ENCODE measurements around the gene TAOK1. TPM values are rescaled to one million over a fixed set of nuclear protein-coding genes. Genes with fewer than 3 reads are reported as not detected.

TAOK1 gene
- total RNA-seq, 1 donor from 2014 or later = 101 TPM

- no peak for DNase-seq (ENCODE audit: low read depth)
These were observed 11.7 kb upstream of the TAOK1 start for GRCh38 chr17:29378500-29378899.

- peak; percentile 72 for DNase-seq (ENCODE audit: low read depth)
These were observed 10.8 kb upstream of the TAOK1 start for GRCh38 chr17:29379084-29379991.

DNA sequence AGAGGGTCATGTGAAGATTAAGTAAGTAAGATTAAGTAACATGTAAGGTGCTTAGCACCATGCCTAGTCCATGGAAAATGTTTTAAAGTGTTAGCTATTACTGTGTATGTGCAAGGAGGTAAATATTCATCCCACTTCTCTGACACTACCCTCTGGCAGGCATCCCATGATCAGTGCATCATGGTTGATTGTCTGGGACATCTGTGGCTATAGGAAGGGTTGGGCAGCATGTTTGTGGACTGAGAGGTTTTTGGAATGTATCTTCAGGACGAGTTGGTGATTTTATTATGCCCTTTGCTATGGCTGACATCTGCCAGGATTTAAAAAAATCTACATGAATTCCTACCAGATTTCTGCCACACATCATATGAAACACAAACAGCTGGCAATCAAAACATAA is 6.5 kb upstream of the TAOK1 start:
- no peak for DNase-seq (ENCODE audit: low read depth)

GRCh38 chr17:29384901-29385300 is 5.3 kb upstream of the TAOK1 start:
- peak; percentile 46 for DNase-seq (ENCODE audit: low read depth)

DNA sequence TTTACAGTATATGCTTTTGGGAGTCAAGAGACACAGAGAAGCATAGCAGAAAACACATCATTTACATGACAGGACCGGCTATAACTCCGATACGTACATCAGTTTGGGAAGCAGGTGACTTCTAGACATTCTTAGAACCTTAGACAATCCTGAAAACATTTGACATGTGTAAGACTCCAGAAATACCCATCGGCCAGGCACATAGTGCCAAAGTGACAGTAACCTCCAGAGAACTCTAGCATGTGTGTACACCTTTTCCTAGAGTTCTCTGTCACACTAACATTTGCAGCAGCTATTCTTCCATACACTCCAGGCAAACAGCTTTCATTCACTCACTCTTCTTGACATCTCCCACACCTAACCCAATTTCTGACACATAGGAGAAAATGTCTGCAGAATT is 3.4 kb upstream of the TAOK1 start:
- no peak for DNase-seq (ENCODE audit: low read depth)

- no peak for DNase-seq (ENCODE audit: low read depth)
These were observed 1.2 kb upstream of the TAOK1 start for GRCh38 chr17:29388937-29389336.

DNA sequence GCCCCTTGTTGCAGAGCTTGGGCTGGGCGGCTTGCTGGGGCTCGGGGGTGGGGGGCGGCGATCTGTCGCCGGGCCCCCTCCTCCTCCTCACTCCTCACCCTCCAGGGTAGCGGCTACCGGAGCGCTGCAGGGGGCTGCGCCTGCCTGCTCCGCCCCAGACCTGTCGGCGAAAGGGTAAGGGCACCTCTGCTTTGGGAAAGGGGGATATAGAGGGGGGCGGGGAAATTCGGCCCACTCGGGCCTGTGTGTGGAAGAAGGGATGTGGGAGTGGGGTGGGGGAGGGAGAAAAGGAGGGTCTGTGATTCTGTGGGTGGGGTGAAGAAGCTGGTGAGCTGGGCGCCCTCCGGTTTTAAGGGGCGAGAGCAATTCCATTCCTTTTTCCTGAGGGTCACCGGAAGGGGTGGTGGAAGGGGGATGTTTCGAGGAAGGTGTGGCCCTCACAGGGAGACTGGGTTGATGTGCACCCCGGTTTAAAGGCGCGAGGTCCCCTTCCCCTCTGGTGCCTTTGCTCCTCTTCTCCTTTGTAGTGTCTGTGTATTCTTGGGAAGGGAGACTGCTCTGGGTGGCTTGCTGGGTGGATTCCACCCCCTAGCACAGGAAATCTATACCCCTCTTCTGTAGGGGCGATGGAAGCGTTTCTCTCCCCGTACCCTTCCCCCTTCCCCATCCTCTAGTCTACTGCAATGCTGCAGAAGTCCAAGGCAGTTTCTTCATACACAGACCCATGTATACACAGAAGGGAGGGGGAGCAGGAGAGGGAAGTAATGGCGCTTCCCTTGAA is 878 bp downstream of the TAOK1 start:
- DNase-seq (ENCODE audit: low read depth) = no peak

DNA sequence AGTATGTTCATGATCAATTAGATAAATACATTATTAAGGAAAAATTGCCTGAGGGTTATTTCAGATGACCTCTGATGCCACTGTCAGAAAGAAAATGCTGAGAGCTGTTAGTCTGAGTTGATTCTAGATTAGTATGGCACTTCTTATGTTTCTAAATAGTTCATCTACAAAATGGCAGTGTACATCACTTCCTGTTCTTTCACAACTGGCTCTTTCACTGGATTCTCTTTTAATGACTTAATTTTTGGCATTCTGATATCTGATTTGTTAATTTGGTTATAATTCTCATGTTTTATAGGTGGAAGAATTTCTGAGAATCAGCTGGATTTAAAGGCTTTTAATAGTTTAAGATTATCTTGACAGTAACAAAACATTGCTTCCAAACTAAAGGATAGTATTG is 3.3 kb downstream of the TAOK1 start:
- DNase-seq (ENCODE audit: low read depth) = no peak

DNA sequence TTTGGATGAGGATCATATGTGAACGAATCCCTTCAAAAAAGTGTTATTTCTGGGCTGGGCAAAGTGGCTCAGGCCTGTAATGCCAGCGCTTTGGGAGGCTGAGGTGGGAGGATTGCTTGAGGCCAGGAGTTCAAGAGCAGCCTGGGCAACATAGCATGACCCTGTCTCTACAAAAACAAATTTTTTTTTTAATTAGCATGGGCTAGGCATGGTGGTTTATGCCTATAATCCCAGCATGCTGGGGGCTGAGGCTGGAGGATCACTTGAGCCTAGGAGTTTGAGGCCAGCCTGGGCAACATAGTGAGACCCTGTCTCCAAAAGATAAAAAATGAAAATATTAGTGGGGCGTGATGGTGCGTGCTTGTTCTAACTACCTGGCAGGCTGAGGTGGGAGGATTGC is 4.6 kb downstream of the TAOK1 start:
- no peak for DNase-seq (ENCODE audit: low read depth)

DNA sequence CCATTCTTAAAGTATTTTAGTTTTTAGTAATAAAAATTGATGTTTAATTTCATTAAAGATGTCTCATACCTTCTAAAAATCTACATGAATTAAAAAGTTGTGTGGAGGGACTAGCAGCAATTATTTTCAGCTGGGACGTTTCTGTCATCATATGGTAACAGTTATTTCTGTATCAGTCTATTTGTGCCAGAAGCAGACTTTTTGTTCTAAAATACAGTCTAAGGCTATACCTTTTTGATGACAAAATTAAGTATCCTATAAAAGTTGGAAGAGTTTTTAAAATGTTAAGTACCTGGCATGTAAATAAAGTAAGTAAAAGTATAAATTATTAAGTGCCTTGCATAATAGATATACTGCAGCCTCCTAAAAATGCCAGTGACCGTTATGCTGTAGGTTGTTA is 5.9 kb downstream of the TAOK1 start:
- no peak for DNase-seq (ENCODE audit: low read depth)

GRCh38 chr17:29399634-29400033 is 9.5 kb downstream of the TAOK1 start:
- DNase-seq (ENCODE audit: low read depth) = no peak

DNA sequence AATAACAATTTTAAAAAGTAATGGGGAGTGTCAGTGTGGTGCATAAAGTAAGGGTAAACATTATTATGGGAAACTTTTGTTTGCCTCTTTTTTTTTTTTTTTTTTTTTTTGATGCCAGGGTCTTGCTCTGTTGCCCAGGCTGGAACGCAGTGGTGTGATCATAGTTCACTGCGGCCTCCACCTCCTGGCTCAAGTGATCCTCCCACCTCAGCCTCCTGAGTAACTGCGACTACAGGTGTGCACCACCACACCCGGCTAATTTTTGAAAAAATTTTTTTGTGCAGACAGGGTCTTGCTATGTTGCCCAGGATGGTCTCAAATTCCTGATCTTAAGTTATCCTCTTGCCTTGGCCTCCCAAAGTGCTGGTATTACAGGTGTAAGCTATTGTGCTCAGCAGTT is 10.7 kb downstream of the TAOK1 start:
- DNase-seq (ENCODE audit: low read depth) = no peak

DNA sequence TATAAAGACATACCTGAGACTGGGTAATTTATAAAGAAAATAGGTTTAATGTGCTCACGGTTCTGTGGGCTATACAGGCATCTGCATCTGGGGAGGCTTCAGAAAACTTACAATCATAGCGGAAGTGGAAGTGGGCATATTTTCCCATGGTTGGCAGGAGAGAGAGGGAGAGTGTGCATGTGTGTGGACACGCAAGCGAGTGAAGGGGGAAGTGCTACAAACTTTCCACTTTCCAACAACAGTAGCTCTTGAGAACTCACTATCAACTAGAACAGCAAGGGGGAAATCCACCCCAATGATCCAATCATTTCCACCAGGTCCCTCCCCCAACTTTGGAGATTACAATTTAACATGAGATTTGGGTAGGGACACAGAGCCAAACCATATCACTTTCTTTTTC is 11.1 kb downstream of the TAOK1 start:
- no peak for DNase-seq (ENCODE audit: low read depth)

- DNase-seq (ENCODE audit: low read depth) = no peak
These were observed 17.7 kb downstream of the TAOK1 start for GRCh38 chr17:29407856-29408255.

GRCh38 chr17:29409963-29410362 is 19.8 kb downstream of the TAOK1 start:
- DNase-seq (ENCODE audit: low read depth) = no peak

GRCh38 chr17:29412780-29413565 is 22.8 kb downstream of the TAOK1 start:
- peak; percentile 73 for DNase-seq (ENCODE audit: low read depth)

GRCh38 chr17:29420128-29420527 is 30.0 kb downstream of the TAOK1 start:
- DNase-seq (ENCODE audit: low read depth) = no peak

- no peak for DNase-seq (ENCODE audit: low read depth)
These were observed 40.1 kb downstream of the TAOK1 start for GRCh38 chr17:29430275-29430674.

DNA sequence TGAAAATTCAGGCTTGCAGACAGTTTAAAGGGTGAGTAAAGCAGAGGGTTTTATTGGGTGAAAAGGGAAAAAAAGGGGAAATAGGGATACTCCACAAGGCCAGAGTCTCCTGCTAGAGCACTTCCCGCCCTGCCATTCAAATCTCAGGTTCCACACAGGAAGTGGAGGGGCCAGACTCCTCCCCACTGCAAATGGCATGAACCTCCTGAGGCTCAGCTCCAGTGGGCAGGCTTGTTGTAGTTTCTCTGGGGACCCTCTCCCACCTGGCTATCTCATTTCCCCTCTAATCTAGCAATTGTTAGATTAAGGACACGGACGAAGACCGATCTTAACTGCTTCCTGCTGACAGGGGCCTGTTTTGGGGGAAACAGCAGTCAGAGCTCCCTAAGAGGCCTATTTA is 43.4 kb downstream of the TAOK1 start:
- no peak for DNase-seq (ENCODE audit: low read depth)

GRCh38 chr17:29434550-29434949 is 44.4 kb downstream of the TAOK1 start:
- DNase-seq (ENCODE audit: low read depth) = no peak

GRCh38 chr17:29442451-29442850 is 52.3 kb downstream of the TAOK1 start:
- DNase-seq (ENCODE audit: low read depth) = no peak

DNA sequence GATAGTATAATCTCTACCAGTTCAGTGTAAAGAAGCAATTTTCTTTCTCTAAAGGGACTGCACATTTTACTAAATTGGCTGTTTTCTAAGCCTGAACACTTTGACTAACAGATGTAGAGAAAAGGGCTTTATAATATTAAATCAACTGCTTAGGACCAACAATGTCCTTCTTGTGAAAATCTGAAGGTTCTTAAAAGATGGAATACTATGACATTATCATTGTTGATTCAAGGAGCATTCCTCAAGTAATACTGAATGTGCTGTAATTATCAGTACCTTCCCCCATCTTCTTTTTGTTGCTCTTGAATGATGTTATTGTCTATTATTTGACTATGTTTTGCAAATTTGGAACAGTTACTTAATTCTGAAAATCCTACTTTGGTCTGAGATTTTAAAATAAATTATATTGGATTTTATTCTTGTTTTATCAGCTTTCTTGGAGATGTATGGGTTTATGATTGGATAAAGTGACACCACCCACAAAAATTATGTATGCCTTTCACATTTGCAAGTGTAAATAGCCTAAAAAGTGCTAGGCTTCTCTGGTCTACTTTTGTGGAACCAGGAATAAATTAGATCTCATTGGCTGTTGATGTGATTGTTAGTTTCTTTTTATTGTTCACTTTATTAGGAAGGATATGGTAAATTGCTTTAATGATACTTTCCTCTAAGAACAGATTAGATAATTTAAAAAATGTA is 53.0 kb downstream of the TAOK1 start:
- DNase-seq (ENCODE audit: low read depth) = no peak

All from renal cortical epithelial cell (primary cell).